Endothelial cell of umbilical vein (primary cell): ENCODE results near the gene TMEM183A. TPM values are rescaled to one million over a fixed set of nuclear protein-coding genes. Genes with fewer than 3 reads are reported as not detected.

Experiments
- BruUV-seq: library from RNA; stranded (reverse); fragments of 400-500 nt; replicated peaks from 2 replicates; lab custom pipeline; 2021; lab: Mats Ljungman, UMichigan
- CTCF ChIA-PET: fragments of 300-600, 350-600 bp; sonication (Branson Sonifier 250); formaldehyde crosslinking; loops from one replicate; lab custom pipeline; 2021; ENCODE audit warnings: antibody characterized with exemption, inconsistent platforms; lab: Charles Lee
- POLR2A ChIA-PET: fragments of 300-600, 350-600 bp; sonication (Branson Sonifier 250); formaldehyde crosslinking; loops from one replicate; lab custom pipeline; 2021; ENCODE audit warnings: antibody characterized with exemption, inconsistent platforms; lab: Charles Lee
- DNase-seq: peaks from one replicate; pipeline ENCODE4 v3.0.0-alpha.2; 2011; ENCODE audit warnings: low read depth, low spot score
- FAIRE-seq: peaks from 2 replicates; lab custom pipeline; 2011; peaks lifted over from hg19 to GRCh38; lab: Jason Lieb, UNC
- H2AFZ ChIP-seq: 2 replicates; pipeline ENCODE4 v1.6.0; 2012; ENCODE audit warnings: low read depth, low read length, control low read depth, inconsistent platforms
- H3K27ac ChIP-seq: 2 replicates; pipeline ENCODE4 v1.5.1; 2011; ENCODE audit warnings: low read depth, mild to moderate bottlenecking, control low read depth, low read length, moderate library complexity; ENCODE audit not compliant: insufficient read depth
- H3K27me3 ChIP-seq, 2 experiments: 2 replicates each; pipeline versions ENCODE4 v1.6.0 to v1.6.1; 2011; ENCODE audit warnings: low read length in 2 of 2, mixed read lengths in 1 of 2; ENCODE audit not compliant: control insufficient read depth in 2 of 2, insufficient read depth in 2 of 2
- H3K36me3 ChIP-seq, 2 experiments: 2 replicates in 1 of 2; 3 replicates in 1 of 2; pipeline ENCODE4 v1.5.1; 2011; ENCODE audit warnings: low read length in 2 of 2, mild to moderate bottlenecking in 1 of 2, moderate library complexity in 1 of 2; ENCODE audit not compliant: control insufficient read depth in 2 of 2, insufficient read depth in 2 of 2; ENCODE audit errors: extremely low read depth in 1 of 2
- H3K4me1 ChIP-seq: 3 replicates; pipeline ENCODE4 v1.5.1; 2011; ENCODE audit warnings: mild to moderate bottlenecking, low read length; ENCODE audit not compliant: control insufficient read depth, insufficient read depth; ENCODE audit errors: extremely low read depth
- H3K4me2 ChIP-seq: 2 replicates; pipeline ENCODE4 v1.6.1; 2011; ENCODE audit warnings: low read length, control low read depth, mixed read lengths; ENCODE audit not compliant: insufficient read depth
- H3K4me3 ChIP-seq, 3 experiments: fragments of 200-600 bp in 1 of 3; sonication (generic), shearing (Covaris generic) in 1 of 3; replicated peaks in 1 of 3; 2 replicates each; pipeline ENCODE4 v1.5.1; 2011 to 2016; ENCODE audit warnings: control low read depth in 3 of 3, low read length in 3 of 3, mild to moderate bottlenecking in 2 of 3, inconsistent platforms in 1 of 3, low read depth in 1 of 3, moderate library complexity in 1 of 3; ENCODE audit not compliant: insufficient read depth in 1 of 3
- H3K79me2 ChIP-seq: 2 replicates; pipeline ENCODE4 v1.6.0; 2012; ENCODE audit warnings: low read length, inconsistent platforms; ENCODE audit not compliant: control insufficient read depth, insufficient read depth
- H3K9ac ChIP-seq: replicated peaks from 2 replicates; pipeline ENCODE3; 2011; ENCODE audit warnings: low read length, control low read depth; ENCODE audit not compliant: insufficient read depth; ENCODE audit errors: extremely low read depth
- H3K9me1 ChIP-seq: replicated peaks from 3 replicates; pipeline ENCODE4 v1.6.0; 2011; ENCODE audit warnings: mild to moderate bottlenecking, low read length; ENCODE audit not compliant: control insufficient read depth, insufficient read depth; ENCODE audit errors: extremely low read depth
- H3K9me3 ChIP-seq: replicated peaks from 2 replicates; pipeline ENCODE4 v1.5.1; 2012; ENCODE audit warnings: low read length, inconsistent platforms; ENCODE audit not compliant: control insufficient read depth, insufficient read depth
- H4K20me1 ChIP-seq: replicated peaks from 2 replicates; pipeline ENCODE3; 2011; ENCODE audit warnings: mild to moderate bottlenecking, low read length; ENCODE audit not compliant: control insufficient read depth, insufficient read depth; ENCODE audit errors: extremely low read depth
- CTCF ChIP-seq, 2 donors: IDR thresholded peaks; 1 replicate in 1 of 2; 2 replicates in 1 of 2; pipeline ENCODE4 v1.5.1; 2011; ENCODE audit warnings: low read length in 2 of 2, mild to moderate bottlenecking in 2 of 2, moderate library complexity in 2 of 2, control low read depth in 1 of 2, inconsistent platforms in 1 of 2, low read depth in 1 of 2; ENCODE audit not compliant: insufficient read depth in 1 of 2; ENCODE audit errors: extremely low read depth in 1 of 2
- EZH2 ChIP-seq: IDR thresholded peaks from 2 replicates; pipeline ENCODE4 v1.6.1; 2012; ENCODE audit warnings: borderline replicate concordance, low read depth, mild to moderate bottlenecking, moderate library complexity, low read length, inconsistent platforms; ENCODE audit not compliant: severe bottlenecking
- FOS ChIP-seq: IDR thresholded peaks from 2 replicates; pipeline ENCODE4 v1.6.1; 2011; ENCODE audit warnings: mild to moderate bottlenecking, low read length, moderate library complexity, borderline replicate concordance; ENCODE audit not compliant: insufficient read depth
- GATA2 ChIP-seq: IDR thresholded peaks from 2 replicates; pipeline ENCODE4 v1.7.0; 2011; ENCODE audit warnings: low read depth, mild to moderate bottlenecking, moderate library complexity, mixed read lengths, low read length; ENCODE audit not compliant: insufficient read length, insufficient read depth
- JUN ChIP-seq: IDR thresholded peaks from 2 replicates; pipeline ENCODE4 v1.6.1; 2011; ENCODE audit warnings: borderline replicate concordance, low read depth; ENCODE audit not compliant: insufficient read length, insufficient read depth
- MAX ChIP-seq: IDR thresholded peaks from 2 replicates; pipeline ENCODE4 v1.6.1; 2011; ENCODE audit not compliant: insufficient read depth, insufficient read length
- MYC ChIP-seq: IDR thresholded peaks from one replicate; pipeline ENCODE4 v1.6.1; 2011; ENCODE audit warnings: mild to moderate bottlenecking, low read depth, low read length
- POLR2A ChIP-seq: IDR thresholded peaks from 2 replicates; pipeline ENCODE4 v1.6.1; 2012; ENCODE audit warnings: low read depth, mild to moderate bottlenecking, control low read depth, low read length
- POLR2AphosphoS5 ChIP-seq: IDR thresholded peaks from 2 replicates; pipeline ENCODE4 v1.6.1; 2012; ENCODE audit warnings: low read depth, mild to moderate bottlenecking, control low read depth, low read length, moderate library complexity; ENCODE audit not compliant: insufficient read depth
- dilution Hi-C: fragments of 300-500 bp; cut with MboI; formaldehyde crosslinking; loops from one replicate; pipeline ENCODE4 v1.15.0; 2019; ENCODE audit warnings: low sequenced_read_pairs; ENCODE audit not compliant: extremely low pct_ligation_motif_present
- intact Hi-C: fragments of 100-400 bp; cut with micrococcal nuclease; formaldehyde crosslinking; loops from one replicate; pipeline ENCODE4 v1.10.0; 2022
- polyA plus RNA-seq, 4 experiments: library from polyadenylated mRNA; depleted of rRNA in 3 of 4; stranded (reverse) in 3 of 4; unstranded in 1 of 4; fragments of >200 nt; gene quantifications; 2 replicates each; pipeline versions ENCODE4 v1.2.1 to v1.2.3, GENCODE V29; 2011 to 2012; ENCODE audit warnings: missing spikeins in 1 of 4
- total RNA-seq: library from RNA; stranded (reverse); gene quantifications from 2 replicates; pipeline ENCODE4 v1.2.3, GENCODE V29; 2021

Gene TMEM183A
- total and polyA plus RNA-seq, 2 donors (not counting 3 experiments of a cell fraction or from before 2014, with no cell fraction given): 59.4 to 110 TPM

GRCh38 chr1:202966006-202966898 is 40.9 kb upstream of the TMEM183A start:
- intact Hi-C loops (loop anchor here (1.0 to 10.0 kb wide), 2 partner anchors 8 to 621 kb away; partner anchors contain the start of genes ADIPOR1, PPP1R12B and UBE2T), dilution Hi-C loops (no loop called here)
- ChIA-PET CTCF (no interaction called here), POLR2A (interaction anchor here (0.7 kb wide), 1 partner anchor 41 kb away, joined by 3 read pairs; no protein-coding TSS in a partner anchor)
- TF ChIP-seq EZH2: no peak
- TF ChIP-seq JUN: no peak
- TF ChIP-seq CTCF (IDR thresholded peaks at IDR 0.05; ENCODE audit: extremely low read depth in 1 of 2, insufficient read depth in 1 of 2, low read depth in 1 of 2, low read length in 2 of 2): no peak
- no peak for TF ChIP-seq POLR2A
- no peak for TF ChIP-seq GATA2
- TF ChIP-seq MAX: no peak
- TF ChIP-seq MYC: no peak
- TF ChIP-seq POLR2AphosphoS5: no peak
- TF ChIP-seq FOS: no peak
- Histone ChIP-seq H3K36me3 (peaks cover 0 to 8% of the 10 kb centered on the region in 2 experiments), H2AFZ (peak overlapping the region; percentile 39), H3K9ac (peak overlapping the region; percentile 41), H3K4me3 (peak overlapping the region; percentile 38 to 83 (median 41)), H4K20me1 (no peaks in the 10 kb centered on the region), H3K4me1 (peaks cover 19% of the 10 kb centered on the region), H3K79me2 (no peaks in the 10 kb centered on the region), H3K9me3 (no peaks in the 10 kb centered on the region), H3K4me2 (peak overlapping the region; percentile 76), H3K27ac (peak overlapping the region; percentile 6), H3K27me3 (no peaks in the 10 kb centered on the region), H3K9me1 (no peaks in the 10 kb centered on the region)
- peak; percentile 28 for FAIRE-seq
- TSS peak; percentile 34 for BruUV-seq
- peak; percentile 30 for DNase-seq
